GM18951 (cell line): ENCODE measurements around the gene UBAP2L.
"Not testable (repeated sequence)": the region's sequence is repeated elsewhere in the genome, so short reads cannot be mapped to it uniquely, and the experiment has no call there.

Source experiments
- POLR2A ChIP-seq: IDR thresholded peaks from 4 replicates; pipeline ENCODE4 v1.6.1; 2011; ENCODE audit warnings: mild to moderate bottlenecking; ENCODE audit not compliant: insufficient read length, insufficient read depth; ENCODE audit errors: extremely low read depth
- in situ Hi-C: fragments of 300-500 bp; cut with MboI; formaldehyde crosslinking; loops from one replicate; pipeline ENCODE4 v1.12.0; 2022; ENCODE audit warnings: low sequenced_read_pairs, mixed read lengths, inconsistent platforms; ENCODE audit not compliant: unreplicated experiment

UBAP2L gene

GRCh38 chr1:154313066-154313356 is 92.3 kb downstream of the UBAP2L start:
- in situ Hi-C loops: no loop called here

DNA sequence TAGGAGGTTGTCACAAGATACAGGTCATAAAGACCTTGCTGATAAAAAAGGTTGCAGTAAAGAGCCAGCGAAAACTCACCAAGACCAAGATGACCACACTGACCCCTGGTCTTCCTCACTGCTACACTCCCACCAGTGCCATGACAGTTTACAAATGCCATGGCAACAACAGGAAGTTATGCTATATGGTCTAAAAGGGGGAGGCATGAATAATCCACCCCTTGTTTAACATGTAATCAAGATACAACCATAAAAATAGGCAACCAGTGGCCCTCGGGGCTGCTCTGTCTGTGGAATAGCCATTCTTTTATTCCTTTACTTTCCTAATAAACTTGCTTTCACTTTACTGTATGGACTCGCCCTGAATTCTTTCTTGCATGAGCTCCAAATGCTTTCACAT is 93.5 kb downstream of the UBAP2L start:
- in situ Hi-C loops: not testable (repeated sequence)

More at GRCh38 chr1:154313066-154313356, 92.3 kb downstream of the UBAP2L start:
- TF ChIP-seq POLR2A: no peak

- in situ Hi-C loops: no loop called here
- no peak for TF ChIP-seq POLR2A
Measured at GRCh38 chr1:154316704-154317103, 95.9 kb downstream of the UBAP2L start.

- in situ Hi-C loops: no loop called here
- TF ChIP-seq POLR2A: no peak
Measured at GRCh38 chr1:154318386-154318785, 97.6 kb downstream of the UBAP2L start.
